HG03175 (cell line): ENCODE measurements around the gene MRPL45.

Experiments
- ATAC-seq: cut with Tn5 transposase; IDR thresholded peaks from one replicate; pipeline ENCODE4 v1.9.1; 2021; ENCODE audit warnings: mild to moderate bottlenecking, moderate library complexity; ENCODE audit not compliant: unreplicated experiment

Gene MRPL45

GRCh38 chr17:38344420-38344745 lies 47.4 kb downstream of the MRPL45 start:
- no peak for ATAC-seq

GRCh38 chr17:38345743-38346142 lies 48.8 kb downstream of the MRPL45 start:
- no peak for ATAC-seq

DNA sequence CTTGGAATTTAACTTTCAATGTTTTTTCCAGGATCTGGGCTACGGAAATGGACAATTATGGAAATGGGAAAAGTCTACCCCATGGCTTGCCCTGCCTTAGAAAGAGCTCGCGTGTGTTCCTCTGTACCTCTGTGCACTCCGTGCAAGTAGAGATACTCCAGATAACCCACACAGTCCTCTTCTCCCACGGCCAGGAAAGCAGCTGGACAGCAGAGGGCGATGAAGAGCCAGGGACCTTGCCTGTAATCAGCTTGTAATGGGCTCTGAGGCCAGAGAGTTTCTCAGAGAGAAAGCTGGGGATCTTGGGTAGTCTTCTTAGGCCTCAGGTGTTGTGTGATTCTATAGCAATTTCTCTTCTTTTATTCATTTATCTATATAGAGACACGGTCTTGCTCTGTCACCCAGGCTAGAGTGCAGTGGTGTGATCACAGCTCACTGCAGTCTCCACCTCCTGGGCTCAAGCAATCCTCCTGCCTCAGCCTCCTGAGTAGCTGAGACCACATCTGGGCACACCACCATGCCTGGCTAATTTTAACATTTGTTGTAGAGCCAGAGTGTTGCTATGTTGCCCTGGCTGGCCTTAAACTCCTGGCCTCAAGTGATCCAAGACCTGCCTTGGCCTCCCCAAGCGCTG lies 52.2 kb downstream of the MRPL45 start:
- ATAC-seq = peak; percentile 35

DNA sequence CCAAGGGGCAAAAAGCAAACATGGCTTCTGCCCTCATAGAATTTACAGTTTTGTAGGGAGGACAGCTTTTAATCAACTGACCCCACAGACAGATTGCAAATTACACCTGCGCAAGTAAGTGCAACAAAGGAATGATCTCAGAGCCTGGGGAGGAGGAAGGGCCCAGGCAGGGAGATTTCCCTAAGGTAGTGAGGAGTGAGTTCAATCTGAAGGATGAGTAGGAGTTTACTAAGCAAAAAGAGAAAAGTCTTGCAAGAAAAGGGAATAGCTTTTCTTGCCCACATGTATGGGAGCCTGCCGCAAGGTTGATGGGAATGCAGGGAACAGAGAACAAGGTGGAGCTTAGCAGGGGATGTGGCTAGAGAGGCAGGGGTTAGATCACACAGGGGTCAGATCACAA lies 53.1 kb downstream of the MRPL45 start:
- no peak for ATAC-seq

- peak; percentile 86 for ATAC-seq
Measured at GRCh38 chr17:38351412-38352222, 54.6 kb downstream of the MRPL45 start, which contains the start of gene SOCS7. SOCS7 (plus strand) TSS chr17:38351844; CDS start chr17:38352053, 209 bp downstream.

DNA sequence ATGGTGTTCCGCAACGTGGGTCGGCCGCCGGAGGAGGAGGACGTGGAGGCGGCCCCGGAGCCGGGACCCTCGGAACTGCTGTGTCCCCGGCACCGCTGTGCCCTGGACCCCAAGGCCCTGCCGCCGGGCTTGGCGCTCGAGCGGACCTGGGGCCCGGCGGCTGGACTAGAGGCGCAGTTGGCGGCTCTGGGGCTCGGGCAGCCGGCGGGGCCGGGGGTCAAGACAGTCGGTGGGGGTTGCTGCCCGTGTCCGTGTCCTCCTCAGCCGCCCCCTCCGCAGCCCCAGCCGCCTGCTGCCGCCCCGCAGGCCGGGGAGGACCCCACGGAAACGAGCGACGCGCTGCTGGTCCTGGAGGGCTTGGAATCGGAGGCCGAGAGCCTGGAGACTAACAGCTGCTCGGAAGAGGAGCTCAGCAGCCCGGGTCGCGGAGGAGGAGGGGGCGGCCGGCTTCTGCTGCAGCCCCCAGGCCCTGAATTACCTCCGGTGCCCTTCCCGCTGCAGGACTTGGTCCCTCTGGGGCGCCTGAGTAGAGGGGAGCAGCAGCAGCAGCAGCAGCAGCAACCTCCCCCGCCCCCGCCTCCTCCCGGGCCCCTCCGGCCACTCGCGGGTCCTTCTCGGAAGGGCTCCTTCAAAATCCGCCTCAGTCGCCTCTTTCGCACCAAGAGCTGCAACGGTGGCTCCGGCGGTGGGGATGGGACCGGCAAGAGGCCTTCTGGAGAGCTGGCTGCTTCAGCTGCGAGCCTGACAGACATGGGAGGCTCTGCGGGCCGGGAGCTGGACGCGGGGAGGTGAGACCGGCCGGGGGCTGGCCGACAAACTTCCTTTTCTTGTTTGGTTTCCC lies 55.5 kb downstream of the MRPL45 start:
- no peak for ATAC-seq

- ATAC-seq = no peak
Measured at GRCh38 chr17:38353086-38353604, 56.2 kb downstream of the MRPL45 start.

- ATAC-seq = no peak
Measured at GRCh38 chr17:38353668-38354067, 56.7 kb downstream of the MRPL45 start.

DNA sequence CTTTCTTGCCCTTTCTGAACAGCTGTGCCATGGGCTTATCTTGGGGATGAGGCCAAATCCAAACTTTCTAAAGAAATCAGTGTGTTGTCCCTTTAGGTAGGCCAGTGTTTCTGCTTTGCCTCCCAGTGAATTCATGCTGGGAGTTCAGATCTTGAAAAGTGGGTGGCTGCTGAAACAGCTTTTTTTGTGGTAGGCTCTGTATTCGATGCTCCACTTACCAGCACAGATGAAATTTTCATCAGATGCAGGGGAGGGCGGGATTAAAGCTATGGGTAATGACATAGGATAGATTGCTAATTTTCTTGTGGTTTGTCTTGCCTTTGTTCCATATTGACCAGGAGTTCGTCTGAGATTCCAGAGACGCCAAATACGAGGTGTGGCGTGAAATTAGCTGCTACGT lies 57.5 kb downstream of the MRPL45 start:
- ATAC-seq = no peak

- ATAC-seq = no peak
Measured at GRCh38 chr17:38355251-38355650, 58.3 kb downstream of the MRPL45 start.

DNA sequence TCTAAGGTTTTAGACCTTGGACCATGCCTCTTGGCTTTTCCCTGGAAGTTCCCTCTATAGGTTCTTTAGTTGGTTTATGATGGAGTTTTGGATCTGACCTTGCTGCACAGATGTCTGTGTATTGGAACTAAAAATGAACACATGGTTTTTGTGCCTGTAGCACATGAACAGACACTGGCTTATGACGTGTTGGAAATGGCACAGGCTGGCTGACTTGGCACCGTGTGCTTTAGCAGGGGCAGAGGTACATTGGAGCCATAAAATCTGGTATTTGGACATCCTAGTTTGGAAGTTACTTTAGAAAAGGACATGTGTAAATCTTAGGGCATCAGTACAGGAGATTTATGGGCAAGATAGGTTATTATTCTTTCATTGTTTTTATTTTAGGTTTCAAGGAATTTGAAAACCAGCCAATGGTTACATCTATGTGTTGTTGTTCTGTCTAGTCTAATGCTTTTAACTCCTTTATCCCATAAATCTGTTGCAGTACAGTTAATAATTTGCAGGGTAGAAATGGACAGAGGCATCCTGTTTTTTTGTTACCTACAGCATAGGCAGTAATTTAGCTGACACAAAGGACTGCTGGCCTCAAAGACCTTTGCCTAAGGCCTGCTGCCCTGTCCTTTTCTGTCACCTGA lies 60.6 kb downstream of the MRPL45 start:
- ATAC-seq = no peak

GRCh38 chr17:38358586-38359513 lies 61.9 kb downstream of the MRPL45 start:
- ATAC-seq = no peak

DNA sequence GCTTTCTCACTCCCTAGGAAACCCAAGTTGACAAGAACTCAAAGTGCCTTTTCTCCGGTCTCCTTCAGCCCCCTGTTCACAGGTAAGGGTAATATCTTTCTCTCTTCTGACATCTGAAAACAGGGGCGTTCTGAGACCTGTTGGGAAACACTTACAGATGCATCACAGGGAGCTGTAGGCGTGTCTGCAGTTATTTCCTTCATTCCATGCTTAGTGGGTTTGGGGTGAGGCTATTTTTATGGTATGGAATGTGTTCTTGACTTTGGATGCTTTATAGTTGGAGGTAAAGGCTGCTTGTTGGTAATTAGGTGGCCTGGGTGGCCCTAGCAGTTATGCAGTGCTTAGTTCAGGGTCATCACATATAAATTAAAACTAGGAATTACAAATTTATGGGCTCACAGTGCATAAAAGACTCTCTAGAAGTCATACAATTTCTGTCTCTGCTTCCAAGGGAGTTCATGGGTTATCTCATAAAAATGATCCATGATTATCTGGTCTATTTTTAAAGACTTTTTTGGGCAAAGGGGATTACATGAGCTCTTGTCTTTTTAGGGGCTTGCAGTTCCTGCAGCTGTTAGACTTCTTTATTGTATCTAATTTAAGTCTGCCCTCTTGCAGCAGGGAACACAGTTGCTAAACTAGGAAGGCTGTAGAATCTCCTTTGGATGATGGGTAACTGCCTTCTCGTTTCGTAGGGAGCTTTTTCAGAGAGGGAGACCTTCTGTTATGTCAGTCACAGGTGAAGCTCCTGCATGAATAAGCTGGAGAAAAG lies 64.9 kb downstream of the MRPL45 start:
- ATAC-seq = no peak

GRCh38 chr17:38363016-38363415 lies 66.0 kb downstream of the MRPL45 start:
- no peak for ATAC-seq

GRCh38 chr17:38364741-38365140 lies 67.8 kb downstream of the MRPL45 start:
- no peak for ATAC-seq

DNA sequence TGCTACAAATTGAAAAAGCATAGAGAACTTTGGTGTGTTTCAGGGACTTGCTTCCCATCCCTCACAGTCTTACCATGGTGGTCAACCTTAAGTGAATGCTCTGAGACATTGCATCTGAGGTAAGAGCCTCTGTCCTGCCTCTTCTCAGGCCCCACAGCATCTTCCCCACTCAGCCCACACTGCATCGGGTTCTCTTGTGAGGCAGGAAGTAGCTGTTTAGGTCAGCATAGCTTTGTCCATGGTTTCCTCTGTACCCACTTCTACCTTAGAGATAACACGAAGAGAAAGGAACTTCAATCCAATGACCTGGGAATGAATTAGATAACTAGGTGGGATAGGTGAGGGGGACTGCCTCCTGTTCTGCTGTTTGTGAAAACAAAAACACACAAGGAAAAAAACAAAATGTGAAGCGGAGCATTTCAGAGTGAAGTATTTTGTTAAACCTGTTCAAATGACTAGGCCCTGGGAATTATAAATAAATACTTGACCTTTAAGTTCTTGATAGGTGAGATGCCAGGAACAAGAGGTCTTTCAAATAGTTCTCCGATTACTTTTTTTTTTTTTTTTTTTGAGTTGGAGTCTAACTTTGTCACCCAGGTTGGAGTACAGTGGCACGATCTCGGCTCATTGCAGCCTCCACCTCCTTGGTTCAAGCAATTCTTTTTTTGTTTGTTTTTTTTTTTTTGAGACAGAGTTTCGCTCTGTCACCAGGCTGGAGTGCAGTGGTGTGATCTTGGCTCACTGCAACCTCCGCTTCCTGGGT lies 72.3 kb downstream of the MRPL45 start:
- ATAC-seq = no peak
